Measurements from ENCODE around the gene CABLES1.

CABLES1 gene

DNA sequence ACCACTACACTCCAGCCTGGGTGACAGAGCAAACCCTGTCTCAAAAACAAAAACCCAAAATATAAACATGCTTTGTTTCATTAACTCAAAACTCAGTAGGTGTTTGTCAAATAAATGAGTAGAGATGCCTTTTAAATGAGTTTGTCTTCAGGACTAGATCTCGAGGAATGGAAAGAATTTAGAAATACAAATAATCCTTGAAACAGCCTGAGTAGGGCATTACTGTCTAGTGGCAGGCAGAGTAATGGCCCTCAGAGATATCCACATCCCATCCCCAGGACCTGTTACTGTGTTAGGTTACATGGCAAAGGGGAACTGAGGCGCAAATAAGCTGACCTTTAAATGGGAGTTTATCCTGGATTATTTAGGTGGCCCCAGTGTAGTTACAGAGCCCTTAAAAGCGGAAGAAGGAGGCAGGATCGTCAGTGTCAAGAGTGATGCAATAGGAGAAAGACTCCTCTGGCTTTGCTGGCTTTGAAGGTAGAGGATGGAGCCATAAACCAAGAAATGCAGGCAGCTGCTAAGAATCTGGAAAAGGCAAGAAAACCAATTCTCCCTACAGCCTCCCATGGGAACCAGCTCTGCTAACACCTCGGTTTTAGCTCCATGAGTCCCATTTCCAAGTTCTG is 63.0 kb downstream of the CABLES1 start:
- DNase-seq (ENCODE audit: low read depth in 1 of 2, low spot score in 1 of 2) = no peak
- Histone ChIP-seq H3K4me3 (replicated peaks; ENCODE audit: insufficient read depth, low read length) (no peak overlapping the region), H3K27me3 (ENCODE audit: insufficient read depth, poor library complexity, severe bottlenecking) (no peaks in the 10 kb centered on the region), H3K27ac (replicated peaks) (no peak overlapping the region)
- TF ChIP-seq, protein P1, sequence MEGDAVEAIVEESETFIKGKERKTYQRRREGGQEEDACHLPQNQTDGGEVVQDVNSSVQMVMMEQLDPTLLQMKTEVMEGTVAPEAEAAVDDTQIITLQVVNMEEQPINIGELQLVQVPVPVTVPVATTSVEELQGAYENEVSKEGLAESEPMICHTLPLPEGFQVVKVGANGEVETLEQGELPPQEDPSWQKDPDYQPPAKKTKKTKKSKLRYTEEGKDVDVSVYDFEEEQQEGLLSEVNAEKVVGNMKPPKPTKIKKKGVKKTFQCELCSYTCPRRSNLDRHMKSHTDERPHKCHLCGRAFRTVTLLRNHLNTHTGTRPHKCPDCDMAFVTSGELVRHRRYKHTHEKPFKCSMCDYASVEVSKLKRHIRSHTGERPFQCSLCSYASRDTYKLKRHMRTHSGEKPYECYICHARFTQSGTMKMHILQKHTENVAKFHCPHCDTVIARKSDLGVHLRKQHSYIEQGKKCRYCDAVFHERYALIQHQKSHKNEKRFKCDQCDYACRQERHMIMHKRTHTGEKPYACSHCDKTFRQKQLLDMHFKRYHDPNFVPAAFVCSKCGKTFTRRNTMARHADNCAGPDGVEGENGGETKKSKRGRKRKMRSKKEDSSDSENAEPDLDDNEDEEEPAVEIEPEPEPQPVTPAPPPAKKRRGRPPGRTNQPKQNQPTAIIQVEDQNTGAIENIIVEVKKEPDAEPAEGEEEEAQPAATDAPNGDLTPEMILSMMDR (IDR thresholded peaks at IDR 0.05; ENCODE audit: insufficient read depth, low read length) = no peak
- TF ChIP-seq, protein P2, sequence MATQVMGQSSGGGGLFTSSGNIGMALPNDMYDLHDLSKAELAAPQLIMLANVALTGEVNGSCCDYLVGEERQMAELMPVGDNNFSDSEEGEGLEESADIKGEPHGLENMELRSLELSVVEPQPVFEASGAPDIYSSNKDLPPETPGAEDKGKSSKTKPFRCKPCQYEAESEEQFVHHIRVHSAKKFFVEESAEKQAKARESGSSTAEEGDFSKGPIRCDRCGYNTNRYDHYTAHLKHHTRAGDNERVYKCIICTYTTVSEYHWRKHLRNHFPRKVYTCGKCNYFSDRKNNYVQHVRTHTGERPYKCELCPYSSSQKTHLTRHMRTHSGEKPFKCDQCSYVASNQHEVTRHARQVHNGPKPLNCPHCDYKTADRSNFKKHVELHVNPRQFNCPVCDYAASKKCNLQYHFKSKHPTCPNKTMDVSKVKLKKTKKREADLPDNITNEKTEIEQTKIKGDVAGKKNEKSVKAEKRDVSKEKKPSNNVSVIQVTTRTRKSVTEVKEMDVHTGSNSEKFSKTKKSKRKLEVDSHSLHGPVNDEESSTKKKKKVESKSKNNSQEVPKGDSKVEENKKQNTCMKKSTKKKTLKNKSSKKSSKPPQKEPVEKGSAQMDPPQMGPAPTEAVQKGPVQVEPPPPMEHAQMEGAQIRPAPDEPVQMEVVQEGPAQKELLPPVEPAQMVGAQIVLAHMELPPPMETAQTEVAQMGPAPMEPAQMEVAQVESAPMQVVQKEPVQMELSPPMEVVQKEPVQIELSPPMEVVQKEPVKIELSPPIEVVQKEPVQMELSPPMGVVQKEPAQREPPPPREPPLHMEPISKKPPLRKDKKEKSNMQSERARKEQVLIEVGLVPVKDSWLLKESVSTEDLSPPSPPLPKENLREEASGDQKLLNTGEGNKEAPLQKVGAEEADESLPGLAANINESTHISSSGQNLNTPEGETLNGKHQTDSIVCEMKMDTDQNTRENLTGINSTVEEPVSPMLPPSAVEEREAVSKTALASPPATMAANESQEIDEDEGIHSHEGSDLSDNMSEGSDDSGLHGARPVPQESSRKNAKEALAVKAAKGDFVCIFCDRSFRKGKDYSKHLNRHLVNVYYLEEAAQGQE (IDR thresholded peaks at IDR 0.05; ENCODE audit: insufficient replicate concordance, low read depth) = no peak
- TF ChIP-seq SPI1 (IDR thresholded peaks at IDR 0.05; ENCODE audit: borderline replicate concordance, low read depth) (no peak), GABPA (IDR thresholded peaks at IDR 0.05; ENCODE audit: low read depth) (no peak), POLR2AphosphoS5 (IDR thresholded peaks at IDR 0.05; ENCODE audit: low read depth) (no peak)

DNA sequence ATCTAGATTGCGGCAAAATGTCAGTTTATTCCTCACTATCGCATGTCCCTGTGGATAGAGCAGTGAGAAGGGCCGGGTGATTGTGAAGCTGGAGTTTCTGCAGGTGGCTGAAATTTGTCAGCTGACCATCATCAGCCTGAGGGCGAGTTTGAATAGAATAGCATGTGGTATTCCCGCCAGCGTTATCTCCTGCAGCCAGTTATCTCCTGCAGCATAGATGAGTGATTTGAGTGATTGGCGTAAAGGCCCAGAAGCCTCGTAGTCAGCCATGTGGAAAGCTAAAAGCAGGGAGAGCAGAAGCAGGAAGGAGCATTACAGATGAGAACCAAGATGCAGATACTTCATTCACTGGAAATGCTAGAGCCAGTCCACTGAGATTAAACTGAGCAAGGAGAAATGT is 65.5 kb downstream of the CABLES1 start:
- H3K27ac ChIP-seq (replicated peaks) = no peak overlapping the region
- TF ChIP-seq, protein P1 (IDR thresholded peaks at IDR 0.05; ENCODE audit: insufficient read depth, low read length) = no peak
- TF ChIP-seq, protein P2 (IDR thresholded peaks at IDR 0.05; ENCODE audit: insufficient replicate concordance, low read depth) = no peak
- TF ChIP-seq GABPA (IDR thresholded peaks at IDR 0.05; ENCODE audit: low read depth) = no peak
- TF ChIP-seq POLR2AphosphoS5 (IDR thresholded peaks at IDR 0.05; ENCODE audit: low read depth) = no peak
- no peak for TF ChIP-seq SPI1 (IDR thresholded peaks at IDR 0.05; ENCODE audit: borderline replicate concordance, low read depth)
- H3K4me3 ChIP-seq (replicated peaks; ENCODE audit: insufficient read depth, low read length) = no peak overlapping the region
- H3K27me3 ChIP-seq (ENCODE audit: insufficient read depth, poor library complexity, severe bottlenecking) = no peaks in the 10 kb centered on the region
- no peak for DNase-seq (ENCODE audit: low read depth in 1 of 2, low spot score in 1 of 2)

DNA sequence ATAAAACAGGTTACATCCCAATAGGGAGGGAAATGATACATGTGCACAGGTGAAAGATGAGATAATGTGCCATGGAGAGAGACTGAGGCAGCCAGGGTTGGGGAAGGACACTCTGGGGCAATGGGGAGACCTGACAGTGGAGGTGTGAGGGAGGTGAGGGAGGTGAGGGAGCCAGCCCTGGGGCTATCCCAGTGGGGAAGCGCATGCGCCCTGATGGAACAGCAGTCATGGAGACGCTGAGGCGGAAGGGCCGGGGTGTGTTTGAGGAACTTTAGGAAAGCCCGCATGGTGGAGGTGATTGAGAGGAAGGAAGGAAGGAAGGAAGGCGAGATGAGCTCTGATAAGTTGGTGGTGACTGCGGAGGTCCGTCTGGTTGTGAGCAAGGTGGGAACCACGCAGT is 66.5 kb downstream of the CABLES1 start:
- H3K4me3 ChIP-seq (replicated peaks; ENCODE audit: insufficient read depth, low read length) = no peak overlapping the region
- no peak for DNase-seq (ENCODE audit: low read depth in 1 of 2, low spot score in 1 of 2)
- TF ChIP-seq SPI1 (IDR thresholded peaks at IDR 0.05; ENCODE audit: borderline replicate concordance, low read depth) (no peak), POLR2AphosphoS5 (IDR thresholded peaks at IDR 0.05; ENCODE audit: low read depth) (no peak), GABPA (IDR thresholded peaks at IDR 0.05; ENCODE audit: low read depth) (no peak)
- TF ChIP-seq, protein P2 (IDR thresholded peaks at IDR 0.05; ENCODE audit: insufficient replicate concordance, low read depth) = no peak
- TF ChIP-seq, protein P1 (IDR thresholded peaks at IDR 0.05; ENCODE audit: insufficient read depth, low read length) = no peak
- H3K27me3 ChIP-seq (ENCODE audit: insufficient read depth, poor library complexity, severe bottlenecking) = no peaks in the 10 kb centered on the region
- H3K27ac ChIP-seq (replicated peaks) = no peak overlapping the region

Measured in HL-60 (cell line).